Left renal pelvis (tissue), 4 donors: Measurements from ENCODE around the gene COP1. TPM values are rescaled to one million over a fixed set of nuclear protein-coding genes. Genes with fewer than 3 reads are reported as not detected.

ENCODE experiments used
- DNase-seq, 4 donors: peaks; one replicate each; pipeline ENCODE4 v3.0.0-alpha.2; 2013; ENCODE audit warnings: low read depth in 4 of 4, low spot score in 3 of 4
- polyA plus RNA-seq, 4 donors: library from polyadenylated mRNA; unstranded; fragments of 120-200 nt; gene quantifications; one replicate each; pipeline ENCODE4 v1.2.1, GENCODE V29; 2013; ENCODE audit not compliant: insufficient read length in 4 of 4

The COP1 gene
- polyA plus RNA-seq, 4 donors = 53.1 to 69.0 (median 59.4) TPM

- no peak for DNase-seq
Observed at GRCh38 chr1:176201568-176201967, 5.5 kb downstream of the COP1 start.

- DNase-seq = no peak
Observed at GRCh38 chr1:176199707-176200106, 7.4 kb downstream of the COP1 start.

- no peak for DNase-seq
Observed at GRCh38 chr1:176198413-176198812, 8.7 kb downstream of the COP1 start.

GRCh38 chr1:176196728-176197127 lies 10.4 kb downstream of the COP1 start:
- DNase-seq = no peak

- no peak for DNase-seq
Observed at GRCh38 chr1:176195547-176195946, 11.5 kb downstream of the COP1 start.

GRCh38 chr1:176193663-176194062 lies 13.4 kb downstream of the COP1 start:
- no peak for DNase-seq

- DNase-seq = no peak
Observed at GRCh38 chr1:176193023-176193422, 14.1 kb downstream of the COP1 start.

GRCh38 chr1:176188604-176189003 lies 18.5 kb downstream of the COP1 start:
- no peak for DNase-seq

GRCh38 chr1:176187001-176187400 lies 20.1 kb downstream of the COP1 start:
- no peak for DNase-seq

- DNase-seq = no peak
Observed at GRCh38 chr1:176183618-176184017, 23.5 kb downstream of the COP1 start.

- no peak for DNase-seq
Observed at GRCh38 chr1:176178316-176178715, 28.8 kb downstream of the COP1 start.

GRCh38 chr1:176177764-176178163 lies 29.3 kb downstream of the COP1 start:
- DNase-seq = no peak

GRCh38 chr1:176174108-176174507 lies 33.0 kb downstream of the COP1 start:
- DNase-seq = no peak

- no peak for DNase-seq
Observed at GRCh38 chr1:176172215-176172614, 34.9 kb downstream of the COP1 start.

- no peak for DNase-seq
Observed at GRCh38 chr1:176167210-176167609, 39.9 kb downstream of the COP1 start.

GRCh38 chr1:176165573-176165972 lies 41.5 kb downstream of the COP1 start:
- DNase-seq = no peak

- no peak for DNase-seq
Observed at GRCh38 chr1:176164014-176164678, 42.9 kb downstream of the COP1 start.

- DNase-seq = no peak
Observed at GRCh38 chr1:176159993-176160392, 47.1 kb downstream of the COP1 start.

- DNase-seq = no peak
Observed at GRCh38 chr1:176157995-176158394, 49.1 kb downstream of the COP1 start.

- peak in 1 of 4 donors; percentile 2 for DNase-seq
Observed at GRCh38 chr1:176149939-176150807, 56.9 kb downstream of the COP1 start.

- no peak for DNase-seq
Observed at GRCh38 chr1:176144526-176144925, 62.6 kb downstream of the COP1 start.

- DNase-seq = no peak
Observed at GRCh38 chr1:176142973-176143372, 64.1 kb downstream of the COP1 start.
